HG03342 (cell line): ENCODE results near the gene SLC25A47.
A peak's percentile ranks its signal among the peaks of the same experiment; 100 is the strongest.
"Not testable (repeated sequence)": the region's sequence is repeated elsewhere in the genome, so short reads cannot be mapped to it uniquely, and the experiment has no call there.

Experiments
- ATAC-seq: cut with Tn5 transposase; IDR thresholded peaks from one replicate; pipeline ENCODE4 v1.9.1; 2021; ENCODE audit warnings: mild to moderate bottlenecking, moderate library complexity; ENCODE audit not compliant: unreplicated experiment

The SLC25A47 gene

GRCh38 chr14:100289916-100290606, 33.1 kb upstream of the SLC25A47 start:
- no peak for ATAC-seq

GRCh38 chr14:100290607-100291304, 32.4 kb upstream of the SLC25A47 start:
- no peak for ATAC-seq

GRCh38 chr14:100291305-100292075, 31.6 kb upstream of the SLC25A47 start:
- ATAC-seq, result no peak

- ATAC-seq, result no peak
Measured at GRCh38 chr14:100292301-100292775, 30.8 kb upstream of the SLC25A47 start.

GRCh38 chr14:100292776-100293461, 30.2 kb upstream of the SLC25A47 start:
- ATAC-seq, result no peak

GRCh38 chr14:100293497-100294212, 29.5 kb upstream of the SLC25A47 start:
- no peak for ATAC-seq

- no peak for ATAC-seq
Measured at GRCh38 chr14:100294213-100294962, 28.8 kb upstream of the SLC25A47 start.

- ATAC-seq, result no peak
Measured at GRCh38 chr14:100294963-100295330, 28.2 kb upstream of the SLC25A47 start.

- no peak for ATAC-seq
Measured at GRCh38 chr14:100295376-100296105, 27.6 kb upstream of the SLC25A47 start.

GRCh38 chr14:100296106-100296651, 27.0 kb upstream of the SLC25A47 start:
- no peak for ATAC-seq

- ATAC-seq, result not testable (repeated sequence)
Measured at GRCh38 chr14:100296729-100297128, 26.4 kb upstream of the SLC25A47 start.

GRCh38 chr14:100297320-100298300, 25.5 kb upstream of the SLC25A47 start:
- ATAC-seq, result peak; percentile 80

GRCh38 chr14:100298551-100299237, 24.4 kb upstream of the SLC25A47 start:
- ATAC-seq, result no peak

- no peak for ATAC-seq
Measured at GRCh38 chr14:100299238-100299560, 23.9 kb upstream of the SLC25A47 start.

- no peak for ATAC-seq
Measured at GRCh38 chr14:100302616-100303015, 20.5 kb upstream of the SLC25A47 start.

- ATAC-seq, result no peak
Measured at GRCh38 chr14:100303179-100303578, 20.0 kb upstream of the SLC25A47 start.

- ATAC-seq, result no peak
Measured at GRCh38 chr14:100303925-100304324, 19.2 kb upstream of the SLC25A47 start.
